ENCODE results near the gene C1orf226. TPM values are rescaled to one million over a fixed set of nuclear protein-coding genes. Genes with fewer than 3 reads are reported as not detected.

Gene C1orf226
- total RNA-seq, 1 donor from 2014 or later: 5.1 TPM

DNA sequence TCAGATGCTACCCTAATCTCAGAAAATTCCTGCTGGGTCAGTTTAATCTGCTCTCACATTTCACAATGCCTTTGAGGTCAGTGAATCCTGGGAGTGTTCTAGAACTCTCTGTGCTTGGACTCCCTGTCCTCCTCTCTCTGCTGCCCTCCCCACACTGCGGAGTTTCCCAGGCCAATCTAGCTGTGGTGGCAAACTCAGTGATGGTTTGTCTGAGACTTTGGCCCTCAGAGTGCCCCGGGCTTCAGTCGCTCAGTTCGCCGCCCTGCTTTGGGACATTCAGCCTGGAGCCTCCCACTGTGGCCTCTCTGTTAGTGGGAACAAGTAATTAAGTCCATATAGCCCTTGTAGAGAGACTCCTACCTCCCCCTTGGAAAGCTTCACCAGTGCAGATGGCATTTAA, 7.1 kb downstream of the C1orf226 start:
- Mint-ChIP-seq H3K9me3 (no peaks in the 10 kb centered on the region), H3K4me3 (no peak overlapping the region), H3K27ac (no peak overlapping the region), H3K27me3 (ENCODE audit: low read depth) (peaks cover 12% of the 10 kb centered on the region), H3K4me1 (peaks cover 15% of the 10 kb centered on the region), H3K36me3 (peaks cover 1% of the 10 kb centered on the region)
- TF ChIP-seq, protein P1, sequence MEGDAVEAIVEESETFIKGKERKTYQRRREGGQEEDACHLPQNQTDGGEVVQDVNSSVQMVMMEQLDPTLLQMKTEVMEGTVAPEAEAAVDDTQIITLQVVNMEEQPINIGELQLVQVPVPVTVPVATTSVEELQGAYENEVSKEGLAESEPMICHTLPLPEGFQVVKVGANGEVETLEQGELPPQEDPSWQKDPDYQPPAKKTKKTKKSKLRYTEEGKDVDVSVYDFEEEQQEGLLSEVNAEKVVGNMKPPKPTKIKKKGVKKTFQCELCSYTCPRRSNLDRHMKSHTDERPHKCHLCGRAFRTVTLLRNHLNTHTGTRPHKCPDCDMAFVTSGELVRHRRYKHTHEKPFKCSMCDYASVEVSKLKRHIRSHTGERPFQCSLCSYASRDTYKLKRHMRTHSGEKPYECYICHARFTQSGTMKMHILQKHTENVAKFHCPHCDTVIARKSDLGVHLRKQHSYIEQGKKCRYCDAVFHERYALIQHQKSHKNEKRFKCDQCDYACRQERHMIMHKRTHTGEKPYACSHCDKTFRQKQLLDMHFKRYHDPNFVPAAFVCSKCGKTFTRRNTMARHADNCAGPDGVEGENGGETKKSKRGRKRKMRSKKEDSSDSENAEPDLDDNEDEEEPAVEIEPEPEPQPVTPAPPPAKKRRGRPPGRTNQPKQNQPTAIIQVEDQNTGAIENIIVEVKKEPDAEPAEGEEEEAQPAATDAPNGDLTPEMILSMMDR (IDR thresholded peaks at IDR 0.05; ENCODE audit: unreplicated experiment): no peak
- DNase-seq (ENCODE audit: low spot score in 2 of 2, unreplicated experiment in 2 of 2): no peak

DNA sequence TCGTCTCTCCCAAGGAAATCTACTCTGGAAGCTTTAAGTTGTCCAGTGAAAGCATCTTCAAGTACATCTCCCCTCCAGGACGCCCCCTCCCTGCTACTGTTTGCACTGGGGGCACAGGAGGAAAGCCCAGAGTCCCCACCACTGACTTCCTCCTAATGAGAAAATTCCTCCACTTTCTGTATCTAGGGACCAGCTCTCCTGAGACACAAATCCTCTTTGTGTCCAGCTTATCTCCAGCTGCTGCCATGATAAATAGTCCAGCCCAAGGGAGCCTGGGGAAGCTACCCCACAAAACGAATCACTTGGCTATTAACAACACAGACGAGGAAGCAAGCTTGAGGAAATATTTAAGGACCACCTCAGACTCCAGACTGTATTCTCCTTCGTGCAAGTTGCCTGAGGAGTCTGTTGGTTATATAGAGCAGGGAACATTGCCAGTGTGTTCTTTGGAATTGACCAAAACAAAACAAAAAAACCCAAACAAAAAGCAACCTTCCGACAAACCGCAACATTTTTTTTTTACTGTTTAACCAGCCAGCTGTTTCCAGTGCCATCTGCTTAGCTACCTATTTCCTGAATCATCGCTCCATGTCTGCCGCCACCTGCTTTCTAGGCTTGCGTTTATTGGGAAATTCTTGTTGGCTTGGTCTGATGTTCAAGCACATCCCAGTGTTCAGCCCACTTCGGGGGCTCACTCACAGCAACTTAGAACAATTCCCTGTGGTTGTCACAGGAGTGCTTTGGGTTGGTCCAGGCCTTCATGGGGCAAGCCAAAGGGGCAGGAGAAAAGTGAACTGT, 7.7 kb downstream of the C1orf226 start:
- no peak overlapping the region for H3K4me3 Mint-ChIP-seq
- peaks cover 15% of the 10 kb centered on the region for H3K4me1 Mint-ChIP-seq
- TF ChIP-seq, protein P1 (IDR thresholded peaks at IDR 0.05; ENCODE audit: unreplicated experiment): no peak

DNA sequence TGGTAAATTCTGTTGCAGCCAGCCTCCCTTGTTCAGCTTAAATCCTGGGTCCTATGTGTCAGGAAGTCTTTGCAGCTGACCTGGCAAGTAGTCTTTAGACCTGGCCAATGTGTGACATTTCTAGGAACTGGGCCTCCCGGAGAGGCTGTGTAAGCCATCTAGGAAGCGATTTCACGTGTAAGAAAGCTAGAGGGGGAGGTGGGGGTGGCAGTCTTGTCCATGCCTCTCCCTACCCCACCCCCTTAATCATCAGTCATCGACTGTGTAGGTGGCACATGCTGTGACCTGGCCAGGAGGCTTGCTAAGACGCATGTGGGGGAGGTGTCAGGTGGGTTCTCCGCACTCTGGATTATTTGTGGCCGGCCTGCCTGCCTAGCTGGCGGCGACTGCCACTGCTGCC, 8.4 kb downstream of the C1orf226 start:
- no peaks in the 10 kb centered on the region for H3K9me3 Mint-ChIP-seq
- H3K27me3 Mint-ChIP-seq (ENCODE audit: low read depth): peaks cover 12% of the 10 kb centered on the region
- H3K27ac Mint-ChIP-seq: no peak overlapping the region
- no peaks in the 10 kb centered on the region for H3K36me3 Mint-ChIP-seq
- TF ChIP-seq, protein P1 (IDR thresholded peaks at IDR 0.05; ENCODE audit: unreplicated experiment): no peak
- H3K4me1 Mint-ChIP-seq: peaks cover 15% of the 10 kb centered on the region
- no peak overlapping the region for H3K4me3 Mint-ChIP-seq
- DNase-seq (ENCODE audit: low spot score in 2 of 2, unreplicated experiment in 2 of 2): no peak

More for the DNA sequence above, 7.7 kb downstream of the C1orf226 start:
- H3K27ac Mint-ChIP-seq: no peak overlapping the region
- H3K9me3 Mint-ChIP-seq: no peaks in the 10 kb centered on the region
- no peak for DNase-seq (ENCODE audit: low spot score in 2 of 2, unreplicated experiment in 2 of 2)
- H3K36me3 Mint-ChIP-seq: no peaks in the 10 kb centered on the region
- peaks cover 12% of the 10 kb centered on the region for H3K27me3 Mint-ChIP-seq (ENCODE audit: low read depth)

DNA sequence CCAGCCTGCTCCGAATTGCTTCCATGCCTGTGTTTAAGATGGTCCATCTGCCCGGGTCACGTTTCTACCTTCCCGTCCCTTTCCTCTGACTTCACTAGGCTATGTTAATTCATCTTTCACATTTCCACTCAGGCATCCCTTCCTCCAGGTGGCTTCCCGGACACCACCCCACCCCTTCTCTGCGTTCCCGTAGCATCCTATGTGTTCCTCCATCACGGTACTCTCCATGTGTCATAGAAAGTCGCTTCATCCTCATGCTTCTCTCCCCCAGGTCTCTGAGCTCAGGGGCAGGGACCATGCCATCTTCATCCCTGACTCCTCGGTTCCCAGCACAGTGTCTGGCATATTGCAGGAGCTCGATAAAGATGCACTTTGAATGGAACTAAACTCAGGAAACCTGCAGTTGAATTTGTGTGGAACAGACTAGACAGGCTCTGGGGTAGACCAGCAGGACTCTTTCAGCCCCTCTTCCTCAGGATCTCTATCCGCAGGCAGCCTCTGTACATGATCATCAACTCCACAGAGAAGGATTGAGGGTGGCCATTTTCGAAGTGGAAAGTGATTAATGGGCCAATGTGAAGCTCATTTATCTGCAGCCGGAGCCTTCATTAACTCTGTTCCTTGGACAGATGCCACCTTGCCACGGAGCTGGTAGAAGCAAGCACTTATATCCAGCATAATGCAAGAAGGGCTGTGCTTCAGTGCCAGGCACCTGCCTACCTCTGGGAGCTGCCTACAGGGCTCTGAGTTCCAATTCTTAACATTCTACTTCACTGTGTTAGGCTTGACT, 9.1 kb downstream of the C1orf226 start:
- TF ChIP-seq, protein P1 (IDR thresholded peaks at IDR 0.05; ENCODE audit: unreplicated experiment): no peak
- no peak for DNase-seq (ENCODE audit: low spot score in 2 of 2, unreplicated experiment in 2 of 2)
- Mint-ChIP-seq H3K27ac (no peak overlapping the region), H3K4me1 (peaks cover 15% of the 10 kb centered on the region), H3K4me3 (no peak overlapping the region), H3K9me3 (no peaks in the 10 kb centered on the region), H3K27me3 (ENCODE audit: low read depth) (peaks cover 12% of the 10 kb centered on the region), H3K36me3 (no peaks in the 10 kb centered on the region)

DNA sequence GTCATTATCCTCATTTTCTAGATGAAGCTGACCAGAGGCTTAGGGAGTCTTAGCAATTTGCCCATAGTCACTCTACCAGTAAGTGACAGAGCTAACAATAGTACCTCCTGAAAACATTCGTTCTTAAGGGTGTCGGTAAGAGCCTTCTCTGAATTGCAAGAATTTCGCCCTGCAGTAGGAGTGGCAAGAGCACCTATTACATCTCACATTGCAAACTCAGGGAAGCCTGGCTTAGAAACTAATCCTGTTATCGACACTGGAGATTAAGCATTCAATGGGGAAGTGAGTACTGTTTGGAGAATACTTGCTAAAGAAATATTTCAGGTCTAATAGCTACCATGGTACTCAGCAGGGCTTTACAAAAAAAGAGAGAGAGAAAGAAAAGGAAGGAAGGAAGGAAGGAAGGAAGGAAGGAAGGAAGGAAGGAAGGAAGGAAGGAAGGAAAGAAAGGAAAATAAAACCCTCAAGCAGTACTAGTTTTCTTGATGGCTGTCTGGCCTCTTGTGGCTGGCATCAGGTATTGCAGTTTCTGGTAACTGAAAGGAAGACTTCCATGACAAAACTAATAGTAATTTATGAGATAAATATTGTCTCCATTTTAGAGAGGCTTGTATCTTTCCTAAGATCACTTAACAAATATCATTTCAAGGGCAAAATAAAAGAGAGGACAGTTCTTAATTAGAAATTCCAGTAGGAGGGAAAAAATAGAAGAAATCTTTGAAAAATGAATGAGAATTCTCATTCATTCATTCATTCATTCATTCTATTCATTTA, 10.4 kb downstream of the C1orf226 start:
- DNase-seq (ENCODE audit: low spot score in 2 of 2, unreplicated experiment in 2 of 2): no peak
- Mint-ChIP-seq H3K9me3 (no peaks in the 10 kb centered on the region), H3K27me3 (ENCODE audit: low read depth) (peaks cover 24% of the 10 kb centered on the region), H3K4me3 (peak overlapping the region; percentile 24), H3K4me1 (peaks cover 15% of the 10 kb centered on the region), H3K36me3 (no peaks in the 10 kb centered on the region), H3K27ac (no peak overlapping the region)
- TF ChIP-seq, protein P1 (IDR thresholded peaks at IDR 0.05; ENCODE audit: unreplicated experiment): peak; percentile 78

All from mesothelial cell of epicardium (in vitro differentiated cells).